ENCODE measurements around the gene PRX. TPM values are rescaled to one million over a fixed set of nuclear protein-coding genes. Genes with fewer than 3 reads are reported as not detected.

PRX gene
- total RNA-seq = 1.4 and 1.6 TPM in 2 replicates

DNA sequence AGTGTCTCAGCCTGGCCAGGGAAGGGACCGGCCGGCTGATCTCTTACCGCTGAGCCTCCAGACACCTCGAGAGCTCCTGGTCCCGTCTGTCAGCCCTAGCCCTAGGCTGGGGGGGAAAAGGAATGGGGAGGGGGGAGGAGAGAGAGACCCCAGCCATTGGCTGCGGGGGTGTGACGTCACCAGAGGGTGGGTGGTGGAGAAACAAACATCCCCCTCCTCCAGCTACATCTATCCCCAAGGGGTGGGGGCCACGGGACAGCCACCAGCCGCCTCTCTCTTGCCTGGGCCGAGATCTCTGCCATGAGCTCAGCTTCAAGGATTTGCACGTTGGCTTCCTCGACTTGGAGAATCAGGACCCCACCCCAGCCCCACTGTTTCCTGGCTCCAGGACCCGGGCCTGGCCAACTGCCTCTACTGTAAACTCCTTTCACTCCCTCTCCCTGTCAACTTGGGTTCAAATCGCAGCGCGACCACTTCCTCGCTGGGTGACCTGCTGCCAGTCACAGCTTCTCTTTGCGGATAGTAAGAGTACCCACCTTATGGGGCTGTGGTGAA, at the start of gene PRX:
Gene PRX (minus strand): TSS at position 88 of the 555 bp plus-strand sequence. CDS start 5,446 bp downstream, outside the sequence.

DNA sequence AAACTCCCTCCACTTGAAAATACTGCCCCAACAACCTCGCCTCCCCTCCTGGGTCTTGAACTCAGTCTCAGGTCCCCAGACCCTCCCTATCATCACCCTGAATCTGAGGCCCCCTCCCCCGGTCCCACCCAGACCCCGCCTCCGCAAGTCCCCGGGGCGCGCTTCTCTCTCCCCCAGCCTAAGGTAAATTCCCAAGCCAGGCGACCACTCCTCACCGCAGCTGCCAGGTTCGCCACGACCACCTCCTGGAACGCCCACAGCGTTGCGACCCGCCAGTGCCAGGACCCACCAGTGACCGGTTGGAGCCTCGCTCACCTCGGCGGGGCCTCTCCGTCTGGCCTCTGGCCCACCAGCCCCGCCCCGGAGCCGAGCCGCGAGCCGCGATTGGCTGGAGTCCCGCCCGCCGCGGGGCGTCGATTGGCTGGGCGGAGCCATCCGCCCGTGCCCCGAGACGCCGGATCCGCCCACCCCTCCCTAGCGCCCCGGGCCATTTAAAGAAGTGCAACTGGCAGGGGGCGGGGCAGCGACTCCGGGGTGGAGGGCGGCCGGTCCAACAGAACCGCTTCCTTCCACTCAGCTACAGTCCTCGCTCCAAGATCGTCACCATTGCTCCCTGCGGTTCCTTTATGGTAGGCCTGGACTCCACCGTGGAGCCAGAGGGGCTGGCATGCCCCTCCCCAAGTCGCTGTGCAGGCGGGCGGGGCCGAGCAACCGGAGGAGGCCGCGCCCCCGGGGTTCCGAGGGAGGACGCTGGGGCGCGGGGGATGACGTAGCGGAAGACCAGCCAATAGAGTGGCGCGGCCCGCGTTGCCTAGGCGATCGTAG, 31.0 kb upstream of the PRX start, which contains the start of gene SERTAD3:
Gene SERTAD3 (minus strand): TSS at position 336 of the 825 bp plus-strand sequence. CDS start 2,255 bp downstream, outside the sequence.

GRCh38 chr19:40425450-40426287, 12.5 kb upstream of the PRX start, which contains the start of gene SERTAD1:
Gene SERTAD1 (minus strand): TSS chr19:40425992. CDS start chr19:40423546, 2,446 bp downstream.

GRCh38 chr19:40390084-40390742, 23.0 kb downstream of the PRX start, which contains the start of gene HIPK4:
Gene HIPK4 (minus strand): TSS chr19:40390181. CDS start chr19:40389902, 279 bp downstream.

DNA sequence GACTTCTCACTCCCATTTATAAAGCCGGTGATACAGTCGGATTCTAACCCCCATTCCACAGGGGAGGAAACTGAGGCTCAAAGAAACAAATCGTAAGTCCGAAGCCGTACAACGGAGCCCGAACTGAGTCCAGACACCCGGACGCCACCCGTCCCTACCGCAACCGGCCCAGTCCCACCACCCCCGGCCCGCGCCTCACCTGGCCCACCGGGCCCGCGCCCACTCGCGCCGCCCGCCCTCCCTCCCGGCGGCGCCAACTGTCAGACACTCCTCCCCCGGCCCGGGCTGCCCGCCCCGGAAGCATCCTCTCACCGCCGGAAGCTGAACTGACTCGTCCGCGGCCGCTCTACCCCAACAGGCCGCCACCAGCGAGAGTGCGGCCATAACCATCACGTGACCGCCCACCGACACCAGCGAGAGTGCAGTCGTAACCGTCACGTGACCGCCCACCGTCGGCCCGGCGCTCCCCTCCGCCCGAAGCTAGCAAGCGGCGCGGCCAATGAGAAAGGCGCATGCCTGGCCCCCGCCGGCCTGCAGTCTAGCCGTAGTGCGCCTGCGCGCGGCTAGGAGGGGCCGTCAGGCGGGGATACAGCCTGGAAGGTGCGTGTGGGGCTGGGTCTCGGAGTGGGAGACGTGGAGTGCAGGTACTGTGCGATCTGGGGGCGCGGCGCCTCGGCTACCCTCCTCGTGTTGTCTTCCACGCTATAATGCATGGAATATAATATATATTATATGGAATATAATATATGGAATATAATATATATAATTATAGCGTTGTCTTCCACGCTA, 64.9 kb downstream of the PRX start, which contains the start of the genes C19orf47 and PLD3:
Gene C19orf47 (minus strand): TSS at position 273 of the 789 bp plus-strand sequence. CDS start 6,540 bp downstream, outside the sequence.
Gene PLD3 (plus strand): TSS at position 571 of the 789 bp plus-strand sequence. CDS start 17,789 bp downstream, outside the sequence.

Other genes with a start within 250 kb of the PRX start
- 6.0 and 8.5 TPM in 2 replicates for gene MAP3K10, start 222.0 kb downstream of the PRX start, total RNA-seq
- not detected in 2 replicates for gene TTC9B, start 195.0 kb downstream of the PRX start, total RNA-seq
- gene CCNP, start 186.7 kb downstream of the PRX start, total RNA-seq = not detected in 2 replicates
- 51.4 and 75.7 TPM in 2 replicates for gene AKT2, start 128.0 kb downstream of the PRX start, total RNA-seq
- 5.9 and 19.9 TPM in 2 replicates for gene C19orf47, start 65.0 kb downstream of the PRX start, total RNA-seq
- gene PLD3, start 64.7 kb downstream of the PRX start, total RNA-seq = 306 and 337 TPM in 2 replicates
- gene HIPK4, start 23.2 kb downstream of the PRX start, total RNA-seq = not detected in 2 replicates
- gene SERTAD1, start 12.6 kb upstream of the PRX start, total RNA-seq = 33.6 and 36.6 TPM in 2 replicates
- 24.3 and 27.8 TPM in 2 replicates for gene SERTAD3, start 31.0 kb upstream of the PRX start, total RNA-seq
- 191 and 239 TPM in 2 replicates for gene BLVRB, start 52.4 kb upstream of the PRX start, total RNA-seq
- 0.07 and 0.28 TPM in 2 replicates for gene SPTBN4, start 53.6 kb upstream of the PRX start, total RNA-seq
- gene SHKBP1, start 163.5 kb upstream of the PRX start, total RNA-seq = 82.3 and 82.8 TPM in 2 replicates
- gene LTBP4, start 188.0 kb upstream of the PRX start, total RNA-seq = 77.5 and 90.4 TPM in 2 replicates